K562 (cell line): ENCODE results near the gene IP6K1.

Experiments
- BCOR ChIP-seq: fragments of 450-650 bp; IDR thresholded peaks from 2 replicates; pipeline ENCODE4 v1.6.1; 2016
- PHF20 ChIP-seq: fragments of 450-650 bp; IDR thresholded peaks from 2 replicates; pipeline ENCODE4 v1.6.1; 2018; ENCODE audit not compliant: partially characterized antibody
- SMAD3 ChIP-seq: fragments of 450-650 bp; formaldehyde crosslinking; conservative IDR thresholded peaks from 2 replicates; pipeline ENCODE4 v1.4.0; 2020; ENCODE audit warnings: mild to moderate bottlenecking

- TF ChIP-seq PHF20 (no peak), BCOR (no peak), SMAD3 (CRISPR knock-in tag) (no peak)
These were observed 63.4 kb downstream of the IP6K1 start for GRCh38 chr3:49722896-49723295.
